Cardiac fibroblast (primary cell): ENCODE results near the gene MPHOSPH6.

ENCODE experiments used
- DNase-seq, 2 donors: peaks; one replicate each; pipeline versions ENCODE4 v3.0.0 to v3.0.0-alpha.2; 2010; ENCODE audit warnings: low read depth in 2 of 2
- H3K4me3 ChIP-seq, 2 donors: replicated peaks in 1 of 2; 1 replicate in 1 of 2; 2 replicates in 1 of 2; pipeline ENCODE4 v1.5.1; 2011; ENCODE audit warnings: low read depth in 2 of 2, low read length in 2 of 2, mild to moderate bottlenecking in 2 of 2, moderate library complexity in 1 of 2
- CTCF ChIP-seq: IDR thresholded peaks from one replicate; pipeline ENCODE4 v1.5.1; 2011; ENCODE audit warnings: low read depth, mild to moderate bottlenecking, low read length, inconsistent platforms

Gene MPHOSPH6

GRCh38 chr16:82178352-82178751 lies 8.3 kb upstream of the MPHOSPH6 start:
- no peak for TF ChIP-seq CTCF
- no peak for DNase-seq
- no peak overlapping the region for H3K4me3 ChIP-seq

GRCh38 chr16:82177555-82177954 lies 7.5 kb upstream of the MPHOSPH6 start:
- TF ChIP-seq CTCF: no peak
- H3K4me3 ChIP-seq: no peak overlapping the region
- no peak for DNase-seq

- no peak overlapping the region for H3K4me3 ChIP-seq
- no peak for DNase-seq
- no peak for TF ChIP-seq CTCF
These were observed 6.2 kb upstream of the MPHOSPH6 start for GRCh38 chr16:82176204-82176603.

- no peak overlapping the region for H3K4me3 ChIP-seq
- no peak for TF ChIP-seq CTCF
- DNase-seq: no peak
These were observed 5.6 kb upstream of the MPHOSPH6 start for GRCh38 chr16:82175627-82176026.

GRCh38 chr16:82167670-82168069 lies 2.4 kb downstream of the MPHOSPH6 start:
- no peak overlapping the region for H3K4me3 ChIP-seq
- DNase-seq: no peak
- no peak for TF ChIP-seq CTCF

- no peak for DNase-seq
- H3K4me3 ChIP-seq: no peak overlapping the region
- no peak for TF ChIP-seq CTCF
These were observed 9.8 kb downstream of the MPHOSPH6 start for GRCh38 chr16:82160226-82160625.

- no peak overlapping the region for H3K4me3 ChIP-seq
- no peak for TF ChIP-seq CTCF
- no peak for DNase-seq
These were observed 12.2 kb downstream of the MPHOSPH6 start for GRCh38 chr16:82157836-82158235.
